Cardiac muscle cell (in vitro differentiated cells and primary cell): ENCODE measurements around the gene SLC25A10. TPM values are rescaled to one million over a fixed set of nuclear protein-coding genes. Genes with fewer than 3 reads are reported as not detected.

ENCODE experiments used
- DNase-seq, 2 donors: peaks; one replicate each; pipeline versions ENCODE4 v3.0.0 to v3.0.0-alpha.2; 2010 to 2017; ENCODE audit warnings: low read depth in 1 of 2, low spot score in 1 of 2
- H3K27ac ChIP-seq: fragments of 200-600 bp; sonication (generic); 2 replicates; pipeline ENCODE4 v1.5.1; 2016
- H3K27me3 ChIP-seq: fragments of 200-600 bp; sonication (generic); 2 replicates; pipeline ENCODE4 v1.6.0; 2016; ENCODE audit warnings: control low read depth
- H3K36me3 ChIP-seq: fragments of 200-600 bp; sonication (generic); 2 replicates; pipeline ENCODE4 v1.5.1; 2016; ENCODE audit warnings: control low read depth
- H3K4me1 ChIP-seq: fragments of 200-600 bp; sonication (generic); 2 replicates; pipeline ENCODE4 v1.8.1; 2017; ENCODE audit warnings: low read depth, mild to moderate bottlenecking, mixed run types
- H3K4me3 ChIP-seq: fragments of 200-600 bp; sonication (generic); 2 replicates; pipeline ENCODE4 v1.5.1; 2016; ENCODE audit warnings: mild to moderate bottlenecking
- H3K9me3 ChIP-seq: fragments of 200-600 bp; sonication (generic); 2 replicates; pipeline ENCODE4 v1.5.1; 2017; ENCODE audit warnings: low read depth, mild to moderate bottlenecking, control low read depth
- polyA plus RNA-seq: library from polyadenylated mRNA; unstranded; fragments of >200 nt; fragmentation: Nextera tagmentation; extraction: Ambion mirVana; gene quantifications from 2 replicates; pipeline ENCODE4 v1.2.1, GENCODE V29; 2016
- total RNA-seq: library from RNA; depleted of rRNA; stranded (reverse); fragments of >200 nt; gene quantifications from 2 replicates; pipeline ENCODE4 v1.2.3, GENCODE V29; 2016
- TF ChIP-seq, protein P1 (sequence below): IDR thresholded peaks from 2 replicates; pipeline ENCODE4 v1.5.1; 2012; ENCODE audit warnings: low read depth, mild to moderate bottlenecking, low read length

Gene SLC25A10
- total and polyA plus RNA-seq, 2 experiments from 2014 or later, result 29.3 to 52.2 TPM

DNA sequence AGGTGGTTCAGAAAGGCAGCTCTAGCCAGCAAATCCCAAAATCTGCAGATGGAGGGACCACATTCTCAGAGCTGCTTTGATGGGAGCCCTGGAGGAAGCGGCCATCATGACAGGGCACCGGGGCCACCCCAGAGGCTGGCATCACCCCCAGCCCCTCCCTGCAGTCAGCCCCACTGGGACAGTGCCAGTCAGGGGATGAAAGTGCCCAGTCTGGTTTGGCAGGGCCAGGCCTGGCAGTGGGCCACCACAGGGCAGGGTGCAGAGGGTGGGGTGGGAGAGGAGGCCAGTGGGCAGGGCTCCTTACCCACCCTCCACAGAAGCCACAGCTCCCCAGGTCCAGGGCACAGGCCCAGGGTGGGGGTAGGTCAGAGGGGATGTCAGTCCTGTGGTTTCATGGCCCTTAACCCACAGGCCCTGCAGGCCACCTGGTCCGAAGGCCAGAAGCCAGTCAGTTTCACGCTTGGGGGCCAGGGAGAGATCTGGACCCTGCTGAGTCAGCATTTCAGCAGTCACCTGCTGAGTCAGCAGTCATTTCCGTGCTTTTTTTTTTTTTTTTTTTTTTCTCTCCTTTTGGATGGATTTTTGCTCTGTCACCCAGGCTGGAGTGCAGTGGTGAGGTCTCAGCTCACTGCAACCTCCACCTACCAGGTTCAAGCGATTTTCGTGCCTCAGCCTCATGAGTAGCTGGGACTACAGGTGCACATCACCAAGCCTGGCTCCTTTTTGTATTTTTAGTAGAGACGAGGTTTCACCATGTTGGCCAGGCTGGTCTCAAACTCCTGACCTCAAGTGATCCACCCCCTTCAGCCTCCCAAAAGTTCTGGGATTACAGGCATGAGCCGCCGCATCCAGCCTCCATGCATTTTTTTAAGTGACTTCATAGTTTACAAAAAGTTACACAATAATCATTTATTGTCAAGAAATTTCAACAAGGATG, 10.4 kb downstream of the SLC25A10 start:
- H3K4me1 ChIP-seq, result no peaks in the 10 kb centered on the region
- TF ChIP-seq, protein P1, sequence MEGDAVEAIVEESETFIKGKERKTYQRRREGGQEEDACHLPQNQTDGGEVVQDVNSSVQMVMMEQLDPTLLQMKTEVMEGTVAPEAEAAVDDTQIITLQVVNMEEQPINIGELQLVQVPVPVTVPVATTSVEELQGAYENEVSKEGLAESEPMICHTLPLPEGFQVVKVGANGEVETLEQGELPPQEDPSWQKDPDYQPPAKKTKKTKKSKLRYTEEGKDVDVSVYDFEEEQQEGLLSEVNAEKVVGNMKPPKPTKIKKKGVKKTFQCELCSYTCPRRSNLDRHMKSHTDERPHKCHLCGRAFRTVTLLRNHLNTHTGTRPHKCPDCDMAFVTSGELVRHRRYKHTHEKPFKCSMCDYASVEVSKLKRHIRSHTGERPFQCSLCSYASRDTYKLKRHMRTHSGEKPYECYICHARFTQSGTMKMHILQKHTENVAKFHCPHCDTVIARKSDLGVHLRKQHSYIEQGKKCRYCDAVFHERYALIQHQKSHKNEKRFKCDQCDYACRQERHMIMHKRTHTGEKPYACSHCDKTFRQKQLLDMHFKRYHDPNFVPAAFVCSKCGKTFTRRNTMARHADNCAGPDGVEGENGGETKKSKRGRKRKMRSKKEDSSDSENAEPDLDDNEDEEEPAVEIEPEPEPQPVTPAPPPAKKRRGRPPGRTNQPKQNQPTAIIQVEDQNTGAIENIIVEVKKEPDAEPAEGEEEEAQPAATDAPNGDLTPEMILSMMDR, result no peak
- no peaks in the 10 kb centered on the region for H3K27me3 ChIP-seq
- no peaks in the 10 kb centered on the region for H3K9me3 ChIP-seq
- H3K4me3 ChIP-seq, result no peak overlapping the region
- H3K36me3 ChIP-seq, result peaks cover 7% of the 10 kb centered on the region
- peak in 1 of 2 donors; percentile 26 for DNase-seq
- no peak overlapping the region for H3K27ac ChIP-seq

DNA sequence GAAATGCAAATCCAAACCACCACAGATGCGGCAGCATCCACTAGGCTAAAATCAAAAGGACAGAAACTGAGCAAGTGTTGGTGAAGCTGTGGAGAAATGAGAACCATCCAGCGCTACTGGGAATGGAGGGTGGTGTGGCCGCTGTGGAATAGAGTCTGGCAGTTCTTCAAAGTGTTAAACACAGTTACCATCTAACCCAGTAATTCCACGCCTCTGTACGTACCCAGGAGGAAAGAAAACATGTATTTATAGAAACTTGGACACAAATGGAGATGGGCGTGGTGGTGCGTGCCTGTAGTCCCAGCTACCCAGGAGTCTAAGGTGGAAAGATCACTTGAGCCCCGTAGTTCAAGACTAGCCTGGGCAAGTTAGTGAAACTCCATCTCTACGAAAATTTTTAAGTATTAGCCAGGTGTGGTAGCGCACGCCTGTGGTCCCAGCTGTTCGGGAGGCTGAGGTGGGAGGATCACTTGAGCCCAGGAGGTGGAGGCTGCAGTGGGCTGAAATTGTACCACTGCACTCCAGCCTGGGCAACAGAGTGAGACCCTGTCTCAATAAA, 11.6 kb downstream of the SLC25A10 start:
- no peak for DNase-seq
- no peak overlapping the region for H3K4me3 ChIP-seq
- no peaks in the 10 kb centered on the region for H3K4me1 ChIP-seq
- no peaks in the 10 kb centered on the region for H3K27me3 ChIP-seq
- no peaks in the 10 kb centered on the region for H3K9me3 ChIP-seq
- no peak overlapping the region for H3K27ac ChIP-seq
- H3K36me3 ChIP-seq, result no peaks in the 10 kb centered on the region
- TF ChIP-seq, protein P1, result no peak

DNA sequence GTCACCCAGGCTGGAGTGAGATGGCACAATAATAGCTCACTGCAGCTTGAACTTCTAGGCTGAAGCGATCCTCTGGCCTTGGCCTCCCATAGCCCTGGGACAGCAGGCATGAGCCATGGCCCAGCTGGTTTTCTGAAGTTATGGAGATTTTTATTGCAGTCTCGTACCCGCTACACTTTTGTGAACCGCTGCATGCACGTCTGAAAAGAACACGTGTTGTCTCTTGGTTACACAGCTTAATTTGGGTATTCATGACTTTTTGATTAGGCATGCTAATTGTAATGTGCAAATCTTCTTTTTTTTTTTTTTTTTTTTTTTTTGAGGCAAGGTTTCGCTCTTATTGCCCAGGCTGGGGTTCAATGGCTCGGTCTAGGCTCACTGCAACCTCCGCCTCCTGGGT, 13.4 kb downstream of the SLC25A10 start:
- no peaks in the 10 kb centered on the region for H3K36me3 ChIP-seq
- TF ChIP-seq, protein P1, result no peak
- no peak overlapping the region for H3K4me3 ChIP-seq
- H3K4me1 ChIP-seq, result no peaks in the 10 kb centered on the region
- H3K27me3 ChIP-seq, result no peaks in the 10 kb centered on the region
- no peak for DNase-seq
- no peak overlapping the region for H3K27ac ChIP-seq
- H3K9me3 ChIP-seq, result no peaks in the 10 kb centered on the region

DNA sequence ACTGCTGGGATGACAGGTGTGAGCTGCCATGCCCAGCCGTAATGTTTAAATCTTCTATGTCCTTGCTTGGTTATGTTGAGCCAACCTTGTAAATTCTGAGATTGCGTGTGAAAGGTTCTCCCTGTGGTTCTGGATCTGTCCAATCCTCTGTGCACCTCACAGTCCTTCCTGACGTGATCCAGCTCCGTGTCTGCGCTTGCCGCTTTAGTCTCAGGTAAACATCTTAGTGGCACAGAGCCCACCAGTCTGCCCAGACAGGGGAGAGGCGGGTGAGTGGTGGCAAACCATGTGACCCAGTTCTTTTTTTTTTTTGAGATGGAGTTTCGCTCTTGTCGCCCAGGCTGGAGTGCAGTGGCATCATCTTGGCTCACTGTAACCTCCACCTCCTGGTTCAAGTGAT, 13.9 kb downstream of the SLC25A10 start:
- no peak for DNase-seq
- Histone ChIP-seq H3K27ac (no peak overlapping the region), H3K27me3 (no peaks in the 10 kb centered on the region), H3K36me3 (no peaks in the 10 kb centered on the region), H3K9me3 (no peaks in the 10 kb centered on the region), H3K4me1 (no peaks in the 10 kb centered on the region), H3K4me3 (no peak overlapping the region)
- TF ChIP-seq, protein P1, result no peak

DNA sequence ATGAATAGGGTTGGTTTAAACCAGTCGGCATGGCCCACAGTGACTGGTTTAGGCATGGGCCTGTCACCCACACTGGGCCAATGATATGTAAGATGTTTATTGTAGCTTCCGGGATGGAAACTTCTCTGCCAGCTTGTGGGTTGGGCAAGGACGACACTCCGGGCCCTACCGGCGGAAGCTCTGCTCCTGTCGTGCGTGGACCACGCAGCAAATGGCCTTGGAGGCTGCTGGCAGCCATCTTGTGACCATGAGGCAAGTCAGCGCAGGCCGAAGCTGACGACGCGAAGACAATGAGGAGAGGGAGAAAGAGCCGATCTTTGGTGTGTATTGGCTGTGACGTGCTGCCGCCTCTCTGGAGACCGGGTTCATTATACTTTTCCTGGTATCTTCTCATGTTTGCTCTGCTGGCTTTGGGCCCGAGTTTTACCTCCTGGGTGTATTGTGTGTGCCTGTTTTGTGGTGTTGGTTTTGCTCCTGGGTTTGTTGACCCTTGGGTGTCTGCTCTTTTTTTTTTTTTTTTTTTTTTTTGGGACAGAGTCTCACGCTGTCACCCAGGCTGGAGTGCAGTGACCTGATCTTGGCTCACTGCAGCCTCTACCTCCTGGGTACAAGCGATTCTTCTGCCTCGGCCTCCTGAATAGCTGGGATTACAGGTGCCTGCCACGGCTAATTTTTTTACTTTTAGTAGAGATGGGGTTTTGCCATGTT, 15.4 kb downstream of the SLC25A10 start:
- TF ChIP-seq, protein P1, result no peak
- DNase-seq, result no peak
- Histone ChIP-seq H3K9me3 (no peaks in the 10 kb centered on the region), H3K4me1 (no peaks in the 10 kb centered on the region), H3K27ac (no peak overlapping the region), H3K4me3 (no peak overlapping the region), H3K27me3 (peaks cover under 1% of the 10 kb centered on the region), H3K36me3 (no peaks in the 10 kb centered on the region)
